Activated T-helper 1 cell treated with anti-CD3 and anti-CD28 coated beads, Interleukin-12 subunit alpha, Interleukin-12 subunit beta, Interleukin-2, Interleukin-4 antibody, amounts not matched to agents 30 ng/mL and 10 ng/mL and 1 ng/mL, durations not matched to agents 14 hours and 24 hours and 36 hours (primary cell): Measurements from ENCODE around the gene JMJD7. TPM values are rescaled to one million over a fixed set of nuclear protein-coding genes. Genes with fewer than 3 reads are reported as not detected.
A peak's percentile ranks its signal among the peaks of the same experiment; 100 is the strongest.

Experiments used
- DNase-seq: peaks from one replicate; pipeline ENCODE4 v3.0.0; 2021; ENCODE audit warnings: low spot score
- H3K27ac Mint-ChIP-seq: one replicate; pipeline ENCODE4 v1.8.0; 2021; ENCODE audit warnings: mild to moderate bottlenecking, mixed read lengths
- H3K27me3 Mint-ChIP-seq: one replicate; pipeline ENCODE4 v1.8.0; 2022; ENCODE audit warnings: mild to moderate bottlenecking, moderate library complexity, mixed read lengths; ENCODE audit not compliant: insufficient read depth
- H3K36me3 Mint-ChIP-seq: one replicate; pipeline ENCODE4 v1.8.0; 2021; ENCODE audit warnings: low read depth, mixed read lengths
- H3K4me1 Mint-ChIP-seq: one replicate; pipeline ENCODE4 v1.8.0; 2021; ENCODE audit warnings: low read depth, mixed read lengths
- H3K4me3 Mint-ChIP-seq: one replicate; pipeline ENCODE4 v1.8.0; 2021; ENCODE audit warnings: mild to moderate bottlenecking, moderate library complexity, mixed read lengths
- H3K9me3 Mint-ChIP-seq: one replicate; pipeline ENCODE4 v1.8.0; 2021; ENCODE audit warnings: mixed read lengths
- intact Hi-C: fragments of 100-400 bp; cut with micrococcal nuclease; formaldehyde crosslinking; loops from one replicate; pipeline ENCODE4 v1.15.1; 2024
- total RNA-seq: library from RNA; stranded (reverse); gene quantifications from 2 replicates; pipeline ENCODE4 v1.2.3, GENCODE V29; 2022

Gene JMJD7
- total RNA-seq, 1 donor from 2014 or later, result 17.8 TPM

- Mint-ChIP-seq H3K36me3 (peaks cover 23% of the 10 kb centered on the region), H3K9me3 (no peaks in the 10 kb centered on the region), H3K27me3 (no peaks in the 10 kb centered on the region), H3K4me1 (no peaks in the 10 kb centered on the region), H3K27ac (no peak overlapping the region), H3K4me3 (no peak overlapping the region)
- intact Hi-C loops, result loop anchor here (5.0 kb wide), 1 partner anchor 1197 kb away; no protein-coding TSS in a partner anchor
- DNase-seq, result no peak
These were observed 8.3 kb upstream of the JMJD7 start for GRCh38 chr15:41819455-41820050.

- Mint-ChIP-seq H3K27me3 (no peaks in the 10 kb centered on the region), H3K4me1 (no peaks in the 10 kb centered on the region), H3K9me3 (no peaks in the 10 kb centered on the region), H3K27ac (no peak overlapping the region), H3K36me3 (peaks cover 21% of the 10 kb centered on the region), H3K4me3 (no peak overlapping the region)
- no peak for DNase-seq
- intact Hi-C loops, result loop anchor here (5.0 kb wide), 1 partner anchor 1199 kb away; no protein-coding TSS in a partner anchor
These were observed 7.0 kb upstream of the JMJD7 start for GRCh38 chr15:41820791-41821423.

GRCh38 chr15:41821831-41822230 lies 6.1 kb upstream of the JMJD7 start:
- intact Hi-C loops, result loop anchor here (5.0 kb wide), 1 partner anchor 1200 kb away; no protein-coding TSS in a partner anchor
- Mint-ChIP-seq H3K4me3 (no peak overlapping the region), H3K36me3 (peaks cover 17% of the 10 kb centered on the region), H3K27ac (no peak overlapping the region), H3K9me3 (no peaks in the 10 kb centered on the region), H3K27me3 (no peaks in the 10 kb centered on the region), H3K4me1 (no peaks in the 10 kb centered on the region)
- no peak for DNase-seq

- peaks cover 17% of the 10 kb centered on the region for H3K36me3 Mint-ChIP-seq
- H3K27me3 Mint-ChIP-seq, result no peaks in the 10 kb centered on the region
- H3K9me3 Mint-ChIP-seq, result no peaks in the 10 kb centered on the region
- H3K4me3 Mint-ChIP-seq, result no peak overlapping the region
- intact Hi-C loops, result loop anchor here (5.0 kb wide), 1 partner anchor 1200 kb away; no protein-coding TSS in a partner anchor
- no peak for DNase-seq
- no peak overlapping the region for H3K27ac Mint-ChIP-seq
- no peaks in the 10 kb centered on the region for H3K4me1 Mint-ChIP-seq
These were observed 5.4 kb upstream of the JMJD7 start for GRCh38 chr15:41822471-41822870.

- H3K27me3 Mint-ChIP-seq, result no peaks in the 10 kb centered on the region
- no peak overlapping the region for H3K27ac Mint-ChIP-seq
- H3K4me3 Mint-ChIP-seq, result no peak overlapping the region
- H3K9me3 Mint-ChIP-seq, result no peaks in the 10 kb centered on the region
- H3K4me1 Mint-ChIP-seq, result no peaks in the 10 kb centered on the region
- no peak for DNase-seq
- peaks cover 15% of the 10 kb centered on the region for H3K36me3 Mint-ChIP-seq
- intact Hi-C loops, result loop anchor here (5.0 kb wide), 1 partner anchor 1201 kb away; no protein-coding TSS in a partner anchor
These were observed 4.9 kb upstream of the JMJD7 start for GRCh38 chr15:41822957-41823356.

GRCh38 chr15:41823502-41823901 lies 4.4 kb upstream of the JMJD7 start:
- no peaks in the 10 kb centered on the region for H3K9me3 Mint-ChIP-seq
- H3K36me3 Mint-ChIP-seq, result peaks cover 15% of the 10 kb centered on the region
- peaks cover 3% of the 10 kb centered on the region for H3K4me1 Mint-ChIP-seq
- no peak overlapping the region for H3K27ac Mint-ChIP-seq
- no peak overlapping the region for H3K4me3 Mint-ChIP-seq
- no peaks in the 10 kb centered on the region for H3K27me3 Mint-ChIP-seq
- intact Hi-C loops, result loop anchor here (5.0 kb wide), 1 partner anchor 1201 kb away; no protein-coding TSS in a partner anchor
- no peak for DNase-seq

GRCh38 chr15:41824062-41824745 lies 3.7 kb upstream of the JMJD7 start:
- Mint-ChIP-seq H3K36me3 (peaks cover 16% of the 10 kb centered on the region), H3K4me1 (peaks cover 9% of the 10 kb centered on the region), H3K9me3 (no peaks in the 10 kb centered on the region), H3K27ac (no peak overlapping the region), H3K27me3 (no peaks in the 10 kb centered on the region), H3K4me3 (no peak overlapping the region)
- intact Hi-C loops, result loop anchor here (5.0 kb wide), 1 partner anchor 1202 kb away; no protein-coding TSS in a partner anchor
- DNase-seq, result no peak

- intact Hi-C loops, result loop anchor here (5.0 kb wide), 2 partner anchors 77 to 333 kb away; partner anchors contain the start of gene ITPKA
- H3K36me3 Mint-ChIP-seq, result peaks cover 11% of the 10 kb centered on the region
- H3K4me1 Mint-ChIP-seq, result peaks cover 9% of the 10 kb centered on the region
- no peaks in the 10 kb centered on the region for H3K9me3 Mint-ChIP-seq
- no peak overlapping the region for H3K27ac Mint-ChIP-seq
- no peak overlapping the region for H3K4me3 Mint-ChIP-seq
- no peaks in the 10 kb centered on the region for H3K27me3 Mint-ChIP-seq
- DNase-seq, result no peak
These were observed 2.7 kb upstream of the JMJD7 start for GRCh38 chr15:41825145-41825544.

GRCh38 chr15:41825572-41826535 lies 2.0 kb upstream of the JMJD7 start:
- intact Hi-C loops, result loop anchor here (5.0 kb wide), 2 partner anchors 76 to 334 kb away; partner anchors contain the start of gene ITPKA
- Mint-ChIP-seq H3K27me3 (no peaks in the 10 kb centered on the region), H3K27ac (no peak overlapping the region)

GRCh38 chr15:41827290-41827879 lies 507 bp upstream of the JMJD7 start:
- intact Hi-C loops, result loop anchor here (5.0 kb wide), 2 partner anchors 75 to 335 kb away; partner anchors contain the start of gene ITPKA
- Mint-ChIP-seq H3K4me1 (peaks cover 26% of the 10 kb centered on the region), H3K9me3 (no peaks in the 10 kb centered on the region), H3K27me3 (no peaks in the 10 kb centered on the region), H3K27ac (peak overlapping the region; percentile 68), H3K36me3 (peaks cover 11% of the 10 kb centered on the region), H3K4me3 (peak overlapping the region; percentile 86)
- peak; percentile 12 for DNase-seq

More at GRCh38 chr15:41825572-41826535, 2.0 kb upstream of the JMJD7 start:
- Mint-ChIP-seq H3K9me3 (no peaks in the 10 kb centered on the region), H3K4me3 (peak overlapping the region; percentile 63), H3K4me1 (peaks cover 11% of the 10 kb centered on the region), H3K36me3 (peaks cover 11% of the 10 kb centered on the region)
- no peak for DNase-seq

- Mint-ChIP-seq H3K36me3 (peaks cover 18% of the 10 kb centered on the region), H3K4me3 (peak overlapping the region; percentile 86), H3K4me1 (peaks cover 34% of the 10 kb centered on the region), H3K9me3 (no peaks in the 10 kb centered on the region), H3K27ac (peak overlapping the region; percentile 72), H3K27me3 (no peaks in the 10 kb centered on the region)
- intact Hi-C loops, result loop anchor here (1.0 to 5.0 kb wide), 5 partner anchors 17 to 336 kb away; partner anchors contain the start of genes ITPKA and MAPKBP1
- no peak for DNase-seq
These were observed 882 bp downstream of the JMJD7 start for GRCh38 chr15:41828807-41829141.
